Measurements from ENCODE around the gene IL5. TPM values are rescaled to one million over a fixed set of nuclear protein-coding genes. Genes with fewer than 3 reads are reported as not detected.
"Not testable (repeated sequence)": the region's sequence is repeated elsewhere in the genome, so short reads cannot be mapped to it uniquely, and the experiment has no call there.

IL5 gene
- total RNA-seq, 1 experiment from 2014 or later = not detected

DNA sequence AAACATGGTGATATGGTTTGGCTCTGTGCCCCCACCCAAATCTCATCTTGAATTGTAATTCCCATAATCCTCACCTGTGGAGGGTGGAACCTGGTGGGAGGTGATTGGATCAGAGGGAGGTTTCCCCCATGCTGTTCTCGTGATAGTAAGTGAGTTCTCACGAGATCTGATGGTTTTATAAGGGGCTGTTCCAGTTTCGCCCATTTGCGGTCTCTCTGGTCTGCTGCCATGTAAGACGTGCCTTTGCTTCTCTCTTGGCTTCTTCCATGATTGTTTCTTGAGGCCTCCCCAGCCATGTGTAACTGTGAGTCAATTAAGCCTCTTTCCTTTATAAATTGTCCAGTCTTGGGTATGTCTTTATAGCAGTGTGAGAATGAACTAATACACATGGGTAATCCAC is 18.4 kb downstream of the IL5 start:
- DNase-seq (ENCODE audit: low read depth in 1 of 2, low spot score in 2 of 2) = not testable (repeated sequence)

DNA sequence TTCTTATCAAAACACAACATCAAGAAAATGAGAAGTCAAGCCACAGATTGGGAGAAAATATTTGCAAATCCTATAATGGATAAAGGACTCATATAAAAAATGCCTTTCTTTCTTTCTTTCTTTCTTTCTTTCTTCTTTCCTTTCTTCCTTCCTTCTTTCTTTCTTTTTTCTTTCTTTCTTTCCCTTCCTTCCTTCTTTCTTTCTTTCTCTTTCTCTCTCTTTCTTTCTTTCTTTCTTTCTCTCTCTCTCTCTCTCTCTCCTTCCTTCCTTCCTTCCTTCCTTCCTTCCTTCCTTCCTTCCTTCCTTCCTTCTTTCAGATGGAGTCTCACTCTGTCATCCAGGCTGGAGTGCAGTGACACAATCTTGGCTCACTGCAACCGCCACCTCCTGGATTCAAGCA is 21.3 kb downstream of the IL5 start:
- H3K36me3 ChIP-seq; H3K4me3 ChIP-seq; H3K9me3 ChIP-seq (replicated peaks); DNase-seq (ENCODE audit: low read depth in 1 of 2, low spot score in 2 of 2); H3K27me3 ChIP-seq (replicated peaks); H3K4me1 ChIP-seq (replicated peaks); H3K27ac ChIP-seq: not testable (repeated sequence)

More for the DNA sequence above, 18.4 kb downstream of the IL5 start:
- not testable (repeated sequence) for H3K36me3 ChIP-seq; H3K27ac ChIP-seq; H3K4me3 ChIP-seq; H3K9me3 ChIP-seq (replicated peaks); H3K4me1 ChIP-seq (replicated peaks); H3K27me3 ChIP-seq (replicated peaks)

DNA sequence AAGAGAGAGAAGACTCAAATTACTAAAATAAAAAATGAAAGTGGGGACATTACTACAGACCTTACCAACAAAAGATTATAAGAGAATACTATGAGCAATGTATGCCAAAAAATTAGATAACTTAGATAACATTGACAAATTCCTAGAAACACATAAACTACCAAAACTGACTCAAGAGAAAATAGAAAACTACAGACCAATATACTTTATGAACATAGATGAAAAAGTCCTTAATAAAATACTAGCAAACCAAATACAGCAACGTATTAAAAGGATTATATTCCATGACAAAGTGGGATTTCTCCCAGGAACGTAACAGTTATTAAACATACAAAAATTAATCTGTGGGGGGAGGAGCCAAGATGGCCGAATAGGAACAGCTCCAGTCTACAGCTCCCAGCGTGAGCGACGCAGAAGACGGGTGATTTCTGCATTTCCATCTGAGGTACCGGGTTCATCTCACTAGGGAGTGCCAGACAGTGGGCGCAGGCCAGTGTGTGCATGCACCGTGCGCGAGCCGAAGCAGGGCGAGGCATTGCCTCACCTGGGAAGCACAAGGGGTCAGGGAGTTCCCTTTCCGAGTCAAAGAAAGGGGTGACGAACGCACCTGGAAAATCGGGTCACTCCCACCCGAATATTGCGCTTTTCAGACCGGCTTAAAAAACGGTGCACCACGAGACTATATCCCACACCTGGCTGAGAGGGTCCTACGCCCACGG is 29.5 kb downstream of the IL5 start:
- H3K36me3 ChIP-seq; H3K9me3 ChIP-seq (replicated peaks); DNase-seq (ENCODE audit: low read depth in 1 of 2, low spot score in 2 of 2); H3K4me3 ChIP-seq; H3K27ac ChIP-seq; H3K4me1 ChIP-seq (replicated peaks); H3K27me3 ChIP-seq (replicated peaks): not testable (repeated sequence)

DNA sequence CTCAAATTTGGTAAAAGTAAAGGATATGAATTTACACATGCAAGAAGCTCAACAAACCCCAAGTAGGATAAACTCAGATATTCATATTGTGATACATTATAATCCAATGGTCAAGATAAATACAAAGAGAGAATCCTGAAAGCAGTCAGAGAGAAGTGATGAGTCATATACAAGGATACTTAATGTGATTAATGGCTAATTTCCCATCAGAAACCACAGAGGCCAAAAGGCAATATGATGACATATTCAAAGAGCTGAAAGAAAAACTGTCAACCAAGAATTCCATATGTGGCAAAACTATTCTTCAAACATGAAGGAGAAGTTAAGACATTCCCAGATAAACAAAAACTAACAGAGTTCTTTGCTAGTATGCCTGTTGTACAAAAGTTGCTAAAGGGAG is 33.2 kb downstream of the IL5 start:
- peaks cover 17% of the 10 kb centered on the region for H3K4me1 ChIP-seq (replicated peaks)
- no peaks in the 10 kb centered on the region for H3K27me3 ChIP-seq (replicated peaks)
- H3K36me3 ChIP-seq = no peaks in the 10 kb centered on the region
- no peak overlapping the region for H3K4me3 ChIP-seq
- no peaks in the 10 kb centered on the region for H3K9me3 ChIP-seq (replicated peaks)
- DNase-seq (ENCODE audit: low read depth in 1 of 2, low spot score in 2 of 2) = no peak
- no peak overlapping the region for H3K27ac ChIP-seq

DNA sequence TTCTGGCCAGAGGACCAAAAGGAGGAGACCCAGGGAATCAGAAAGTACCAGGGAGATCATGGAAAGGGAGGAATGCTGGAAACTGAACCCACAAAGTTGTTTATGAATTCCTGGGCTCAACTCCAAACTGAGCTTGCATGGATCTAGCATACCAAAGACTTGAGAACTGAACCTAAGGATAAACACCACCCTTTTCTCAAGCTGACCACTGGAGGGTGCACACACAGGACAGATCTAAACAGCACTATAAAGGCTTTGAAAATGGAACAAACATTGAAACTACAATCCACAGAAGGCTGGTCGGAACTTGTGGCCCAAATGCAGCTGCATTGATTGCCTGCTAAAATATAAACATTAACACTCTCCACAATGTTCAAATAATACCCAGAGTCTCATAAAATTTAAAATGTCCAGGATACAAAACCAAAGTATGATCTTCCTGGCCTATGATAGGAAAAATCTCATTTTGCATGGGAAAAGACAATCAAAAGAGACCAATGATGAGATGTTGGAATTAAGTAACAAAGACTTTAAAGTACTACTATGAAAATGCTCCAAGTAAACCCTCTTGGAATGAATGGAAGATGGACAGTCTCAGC is 37.1 kb downstream of the IL5 start:
- H3K27ac ChIP-seq = peak overlapping the region; percentile 92

DNA sequence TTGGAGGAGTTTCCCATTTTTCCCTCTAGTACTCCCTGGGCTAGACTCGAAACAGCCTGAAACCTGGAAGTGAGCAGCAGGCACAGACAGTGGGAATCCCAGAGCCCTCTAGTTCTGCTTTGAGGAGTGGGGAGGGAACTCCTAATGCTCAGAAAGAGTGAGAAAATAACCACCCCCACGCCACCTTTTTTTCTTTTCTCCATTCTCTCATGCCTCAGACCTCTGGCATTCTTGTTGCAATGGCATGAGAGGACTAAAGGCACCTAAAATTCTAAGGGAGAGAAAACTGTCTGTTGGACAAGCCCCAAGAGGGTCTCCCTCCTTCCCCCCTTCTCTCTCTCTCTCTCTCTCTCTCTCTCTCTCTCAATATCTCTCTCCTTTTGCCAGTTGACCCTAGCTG is 37.7 kb downstream of the IL5 start:
- Histone ChIP-seq H3K27ac (peak overlapping the region; percentile 92), H3K4me1 (replicated peaks) (peaks cover 34% of the 10 kb centered on the region), H3K27me3 (replicated peaks) (no peaks in the 10 kb centered on the region), H3K4me3 (no peak overlapping the region), H3K9me3 (replicated peaks) (no peaks in the 10 kb centered on the region), H3K36me3 (no peaks in the 10 kb centered on the region)
- DNase-seq (ENCODE audit: low read depth in 1 of 2, low spot score in 2 of 2) = peak in 1 of 2 experiments; percentile 49

More for the DNA sequence above, 37.1 kb downstream of the IL5 start:
- H3K9me3 ChIP-seq (replicated peaks) = no peaks in the 10 kb centered on the region
- H3K27me3 ChIP-seq (replicated peaks) = no peaks in the 10 kb centered on the region
- H3K4me1 ChIP-seq (replicated peaks) = peaks cover 29% of the 10 kb centered on the region
- H3K4me3 ChIP-seq = no peak overlapping the region
- peak; percentile 85 to 95 for DNase-seq (ENCODE audit: low read depth in 1 of 2, low spot score in 2 of 2)
- H3K36me3 ChIP-seq = no peaks in the 10 kb centered on the region

DNA sequence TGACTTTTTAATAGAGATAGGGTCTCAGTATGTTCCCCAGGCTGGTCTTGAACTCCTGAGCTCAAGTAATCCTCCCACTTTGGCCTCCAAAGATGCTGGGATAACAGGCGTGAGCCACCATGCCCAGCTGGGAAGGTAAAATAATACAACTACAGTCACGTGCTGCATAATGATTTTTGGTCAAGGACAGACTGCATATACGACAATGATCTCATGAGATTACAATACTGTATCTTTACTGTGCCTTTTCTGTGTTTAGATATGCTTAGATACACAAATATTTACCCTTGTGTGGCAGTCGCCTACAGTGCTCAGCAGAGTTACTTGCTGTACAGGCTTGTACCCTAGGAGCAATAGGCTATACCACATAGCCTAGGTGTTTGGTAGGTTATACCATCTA is 38.6 kb downstream of the IL5 start:
- no peaks in the 10 kb centered on the region for H3K27me3 ChIP-seq (replicated peaks)
- no peaks in the 10 kb centered on the region for H3K36me3 ChIP-seq
- peak overlapping the region; percentile 92 for H3K27ac ChIP-seq
- H3K4me1 ChIP-seq (replicated peaks) = peaks cover 35% of the 10 kb centered on the region
- DNase-seq (ENCODE audit: low read depth in 1 of 2, low spot score in 2 of 2) = peak; percentile 32 to 47
- H3K4me3 ChIP-seq = no peak overlapping the region
- no peaks in the 10 kb centered on the region for H3K9me3 ChIP-seq (replicated peaks)

DNA sequence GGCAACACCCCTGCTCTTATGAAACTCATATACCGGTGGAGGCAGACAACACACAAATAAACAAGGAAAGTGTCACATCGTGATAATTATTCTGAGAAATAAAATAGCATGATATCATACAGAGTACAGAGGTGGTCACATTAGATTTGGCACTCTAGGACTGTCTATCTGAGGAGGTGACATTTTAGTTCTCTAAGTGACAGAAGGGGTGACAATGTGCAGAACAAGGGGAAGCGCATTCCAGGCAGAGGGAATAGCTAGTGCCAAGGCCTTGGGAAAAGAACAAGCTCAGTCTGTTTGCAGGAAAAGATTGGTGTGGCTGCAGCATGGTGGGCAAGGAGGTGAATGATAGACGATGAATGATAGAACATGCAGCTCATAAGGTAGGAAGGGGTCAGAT is 40.1 kb downstream of the IL5 start:
- H3K4me3 ChIP-seq = no peak overlapping the region
- H3K27me3 ChIP-seq (replicated peaks) = no peaks in the 10 kb centered on the region
- no peaks in the 10 kb centered on the region for H3K9me3 ChIP-seq (replicated peaks)
- H3K36me3 ChIP-seq = no peaks in the 10 kb centered on the region
- H3K4me1 ChIP-seq (replicated peaks) = peaks cover 41% of the 10 kb centered on the region
- H3K27ac ChIP-seq = no peak overlapping the region
- peak in 1 of 2 experiments; percentile 31 for DNase-seq (ENCODE audit: low read depth in 1 of 2, low spot score in 2 of 2)

DNA sequence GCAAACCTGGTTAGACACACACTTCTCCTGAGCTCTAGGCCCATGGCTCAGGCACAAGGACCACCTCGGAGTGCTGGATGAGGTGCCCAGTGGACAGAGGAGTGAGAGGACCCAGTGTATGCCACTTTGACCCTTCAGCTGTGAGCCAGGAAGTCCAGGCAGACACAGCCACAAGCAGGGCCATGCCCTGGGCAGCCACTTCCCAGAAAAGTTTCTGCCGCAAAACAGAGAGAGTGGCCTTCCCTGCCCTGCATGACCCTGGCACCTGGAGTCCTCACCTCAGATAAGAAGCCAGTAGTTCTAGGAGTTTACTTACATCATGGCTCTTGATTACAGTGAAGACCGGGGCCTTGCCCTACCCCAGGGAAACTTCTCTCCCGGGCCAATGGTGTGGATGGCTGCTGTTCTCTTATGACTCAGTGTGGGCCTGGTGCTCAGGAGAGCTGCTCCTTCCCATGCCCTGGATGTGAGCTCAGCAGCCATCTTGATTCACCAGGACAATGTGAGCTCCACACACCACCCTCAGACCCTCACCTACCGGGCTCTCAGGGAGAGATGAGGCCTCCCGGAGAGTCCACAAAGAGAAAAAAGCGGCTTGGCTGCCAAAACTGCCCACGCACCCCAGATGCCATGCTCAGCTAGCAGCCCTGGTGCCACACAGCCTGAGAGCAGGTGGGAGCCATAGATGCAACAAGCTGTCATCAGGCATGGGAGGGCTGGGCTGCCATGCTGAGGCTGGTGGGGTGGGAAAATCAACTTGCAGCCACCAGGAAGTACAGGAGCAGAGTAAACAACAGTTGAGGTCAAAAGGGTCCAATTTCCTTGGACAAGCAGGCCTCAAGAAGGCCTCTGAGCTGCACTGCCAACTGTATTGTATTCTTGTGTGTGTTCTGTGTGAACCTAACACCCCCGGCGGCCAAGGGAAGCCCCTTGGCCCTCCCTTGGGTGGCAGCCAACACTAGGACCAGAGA is 41.1 kb downstream of the IL5 start:
- Histone ChIP-seq H3K4me3 (no peak overlapping the region), H3K9me3 (replicated peaks) (no peaks in the 10 kb centered on the region), H3K27me3 (replicated peaks) (no peaks in the 10 kb centered on the region), H3K36me3 (no peaks in the 10 kb centered on the region), H3K4me1 (replicated peaks) (peaks cover 51% of the 10 kb centered on the region), H3K27ac (no peak overlapping the region)
- peak in 1 of 2 experiments; percentile 42 for DNase-seq (ENCODE audit: low read depth in 1 of 2, low spot score in 2 of 2)

DNA sequence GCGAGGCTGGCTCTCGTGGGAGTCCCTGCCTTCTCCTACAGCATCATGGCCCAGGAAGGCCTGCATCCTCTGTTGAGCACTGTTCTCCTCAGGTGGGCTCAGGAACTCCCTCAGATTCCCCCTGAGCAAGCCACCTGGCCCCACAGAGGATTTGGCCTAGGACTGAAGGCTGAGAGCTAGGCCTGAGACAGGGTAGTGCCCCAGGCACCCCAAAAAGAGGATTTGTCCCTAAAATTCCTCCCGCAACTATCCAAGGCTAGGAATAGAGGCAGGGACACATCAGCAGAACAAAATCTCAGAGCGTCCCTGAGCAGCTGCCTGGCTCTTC is 41.7 kb downstream of the IL5 start:
- Histone ChIP-seq H3K9me3 (replicated peaks) (no peaks in the 10 kb centered on the region), H3K27ac (no peak overlapping the region), H3K4me1 (replicated peaks) (peaks cover 57% of the 10 kb centered on the region), H3K27me3 (replicated peaks) (no peaks in the 10 kb centered on the region), H3K36me3 (no peaks in the 10 kb centered on the region), H3K4me3 (no peak overlapping the region)
- DNase-seq (ENCODE audit: low read depth in 1 of 2, low spot score in 2 of 2) = peak in 1 of 2 experiments; percentile 36

DNA sequence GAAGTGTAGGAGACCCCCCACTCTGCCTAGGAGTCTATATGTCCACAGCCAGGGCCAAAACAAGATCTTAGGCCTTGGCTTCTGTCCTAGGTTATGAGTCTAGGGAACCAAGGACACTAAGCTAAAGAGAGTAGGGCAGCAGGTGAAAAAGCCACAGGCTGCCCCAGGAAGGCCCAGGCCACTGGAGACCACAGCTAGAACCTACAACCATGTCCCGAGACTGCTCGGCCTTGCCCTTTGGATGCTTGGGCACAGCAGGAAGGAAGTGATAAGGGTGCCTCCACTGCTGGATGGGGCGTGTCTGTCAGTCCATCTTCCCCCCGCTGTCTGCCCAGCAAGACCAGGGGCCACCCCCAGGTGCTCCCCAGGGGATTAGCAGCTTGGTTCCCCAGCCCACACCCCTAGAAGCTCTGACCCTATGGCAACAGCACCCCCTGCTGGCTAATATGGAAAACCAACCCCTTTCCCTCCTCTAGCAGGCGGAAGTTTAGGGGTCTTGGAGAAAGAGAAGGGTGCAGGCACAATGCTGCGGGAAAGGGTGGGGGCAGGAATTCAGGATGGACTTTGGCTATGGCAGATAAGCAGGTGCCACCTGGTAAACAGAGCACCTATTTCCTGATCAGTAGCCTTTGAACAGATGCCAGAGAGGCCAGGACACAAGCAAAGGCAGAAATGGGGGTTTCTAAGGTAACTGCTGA is 42.2 kb downstream of the IL5 start:
- H3K27me3 ChIP-seq (replicated peaks) = no peaks in the 10 kb centered on the region
- no peak overlapping the region; the same call in 1 of the 2 replicates for H3K27ac ChIP-seq
- H3K4me3 ChIP-seq = no peak overlapping the region
- H3K36me3 ChIP-seq = no peaks in the 10 kb centered on the region
- H3K4me1 ChIP-seq (replicated peaks) = peaks cover 56% of the 10 kb centered on the region
- H3K9me3 ChIP-seq (replicated peaks) = no peaks in the 10 kb centered on the region
- peak; percentile 76 to 83 for DNase-seq (ENCODE audit: low read depth in 1 of 2, low spot score in 2 of 2)

DNA sequence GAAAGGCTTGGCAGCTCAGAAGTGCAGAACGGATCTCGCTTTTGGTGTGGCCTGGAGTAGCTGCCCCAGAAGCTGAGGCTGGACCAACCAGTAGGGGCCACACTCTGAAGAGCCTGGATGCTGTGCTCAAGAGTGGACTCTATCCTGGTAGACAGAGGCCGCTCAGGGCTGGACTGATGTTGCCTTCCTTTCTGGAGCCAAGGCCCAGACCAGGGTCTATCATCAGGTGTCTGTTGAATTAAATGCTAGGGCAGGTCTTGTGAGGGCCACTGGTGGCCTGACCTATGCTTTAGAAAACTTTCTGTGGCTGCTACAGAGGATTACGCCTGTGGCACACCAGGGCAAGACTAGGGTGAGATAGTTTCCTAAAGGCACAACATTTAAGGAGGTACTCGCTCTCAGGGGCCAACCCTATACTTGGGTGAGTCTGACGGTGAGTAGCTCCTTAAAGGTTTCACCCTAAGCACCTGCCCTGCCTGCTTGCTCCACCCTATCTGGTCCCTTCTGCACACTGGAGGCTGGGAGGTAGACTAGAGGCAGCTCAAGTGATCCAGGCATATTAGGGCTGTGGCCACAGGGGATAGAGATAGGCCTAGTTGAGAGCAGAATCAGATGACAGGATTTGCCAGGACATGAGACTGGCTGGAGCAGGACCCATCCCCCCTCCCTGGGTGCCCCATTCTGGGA is 42.9 kb downstream of the IL5 start:
- peak in 1 of 2 experiments; percentile 43 for DNase-seq (ENCODE audit: low read depth in 1 of 2, low spot score in 2 of 2)
- no peaks in the 10 kb centered on the region for H3K27me3 ChIP-seq (replicated peaks)

More for the DNA sequence above, 42.9 kb downstream of the IL5 start:
- H3K27ac ChIP-seq = no peak overlapping the region
- H3K4me3 ChIP-seq = no peak overlapping the region
- H3K4me1 ChIP-seq (replicated peaks) = peaks cover 54% of the 10 kb centered on the region
- no peaks in the 10 kb centered on the region for H3K9me3 ChIP-seq (replicated peaks)
- H3K36me3 ChIP-seq = no peaks in the 10 kb centered on the region

Data from SJSA1 (cell line).